Stimulated activated naive CD4-positive, alpha-beta T cell (primary cell): ENCODE data around the gene HNRNPH1.

ENCODE experiments used
- DNase-seq, 6 experiments: peaks; one replicate each; lab custom pipeline; 2025; lab: John Stamatoyannopoulos, UW

Gene HNRNPH1

GRCh38 chr5:179603308-179603707, 20.2 kb downstream of the HNRNPH1 start:
- no peak for DNase-seq

- DNase-seq: no peak
Observed at GRCh38 chr5:179601871-179602625, 21.4 kb downstream of the HNRNPH1 start.

DNA sequence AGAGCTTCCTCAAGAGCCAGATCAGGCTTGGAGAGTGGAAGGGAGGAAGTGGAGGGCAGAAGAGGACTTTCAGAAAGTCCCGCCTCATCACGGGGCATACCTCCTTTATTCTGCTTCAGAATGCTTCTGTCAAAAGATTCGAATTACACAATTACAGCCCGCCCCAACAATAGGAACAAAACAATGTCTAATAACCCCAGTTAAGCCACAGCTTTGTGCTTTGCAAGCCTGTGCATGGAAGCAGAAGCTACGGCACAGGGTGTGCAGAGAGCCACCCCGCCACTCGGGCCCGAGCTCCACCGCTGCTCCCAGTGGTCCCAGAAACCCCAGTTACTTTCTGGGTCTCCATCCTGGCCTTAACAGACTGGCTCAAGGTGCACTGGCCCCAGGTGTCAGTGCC, 23.5 kb downstream of the HNRNPH1 start:
- DNase-seq: no peak

GRCh38 chr5:179599566-179599965, 23.9 kb downstream of the HNRNPH1 start:
- DNase-seq: no peak

DNA sequence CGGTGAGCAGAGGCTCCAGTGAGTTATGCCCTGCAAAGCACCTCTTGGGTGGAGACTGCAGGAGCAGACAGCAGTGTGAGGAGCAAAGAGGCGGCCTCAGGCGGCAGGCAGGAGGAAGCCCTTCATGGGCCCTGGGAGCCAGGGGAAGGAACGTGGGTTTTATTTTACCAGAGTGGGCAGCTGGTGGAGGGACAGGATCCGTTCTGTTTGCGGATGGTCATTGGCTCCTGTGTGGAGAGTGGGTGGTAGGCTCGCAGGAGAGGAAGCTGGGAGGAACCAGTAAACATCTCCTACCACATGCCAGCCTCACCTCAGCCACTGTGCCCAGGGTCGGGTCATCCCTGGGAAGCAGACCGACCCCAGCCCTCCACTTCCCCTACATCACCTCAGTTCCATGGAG, 24.4 kb downstream of the HNRNPH1 start:
- DNase-seq: no peak

- no peak for DNase-seq
Observed at GRCh38 chr5:179596421-179596820, 27.1 kb downstream of the HNRNPH1 start.

GRCh38 chr5:179595916-179596315, 27.6 kb downstream of the HNRNPH1 start:
- no peak for DNase-seq

DNA sequence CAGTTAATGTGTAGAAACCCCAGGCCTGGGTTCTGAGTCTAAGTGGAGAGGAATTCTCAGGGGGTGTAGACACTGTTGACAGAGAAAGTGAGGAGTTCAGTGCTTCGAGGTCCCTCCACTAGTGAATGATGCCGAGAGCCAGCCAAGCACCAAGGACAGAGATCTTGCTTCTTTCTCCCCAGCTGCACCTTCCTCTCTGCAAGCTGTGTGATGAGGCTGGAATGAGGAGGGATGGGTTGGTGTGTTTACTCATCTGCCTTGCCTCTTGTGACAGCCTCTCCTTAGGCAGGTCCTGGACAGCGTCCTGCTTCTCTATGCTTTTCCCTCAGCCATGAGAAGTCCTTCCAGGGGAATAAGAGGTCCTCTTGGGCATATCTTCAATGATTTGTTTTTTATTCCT, 35.3 kb downstream of the HNRNPH1 start:
- DNase-seq: no peak

GRCh38 chr5:179585941-179586401, 37.5 kb downstream of the HNRNPH1 start:
- no peak for DNase-seq

DNA sequence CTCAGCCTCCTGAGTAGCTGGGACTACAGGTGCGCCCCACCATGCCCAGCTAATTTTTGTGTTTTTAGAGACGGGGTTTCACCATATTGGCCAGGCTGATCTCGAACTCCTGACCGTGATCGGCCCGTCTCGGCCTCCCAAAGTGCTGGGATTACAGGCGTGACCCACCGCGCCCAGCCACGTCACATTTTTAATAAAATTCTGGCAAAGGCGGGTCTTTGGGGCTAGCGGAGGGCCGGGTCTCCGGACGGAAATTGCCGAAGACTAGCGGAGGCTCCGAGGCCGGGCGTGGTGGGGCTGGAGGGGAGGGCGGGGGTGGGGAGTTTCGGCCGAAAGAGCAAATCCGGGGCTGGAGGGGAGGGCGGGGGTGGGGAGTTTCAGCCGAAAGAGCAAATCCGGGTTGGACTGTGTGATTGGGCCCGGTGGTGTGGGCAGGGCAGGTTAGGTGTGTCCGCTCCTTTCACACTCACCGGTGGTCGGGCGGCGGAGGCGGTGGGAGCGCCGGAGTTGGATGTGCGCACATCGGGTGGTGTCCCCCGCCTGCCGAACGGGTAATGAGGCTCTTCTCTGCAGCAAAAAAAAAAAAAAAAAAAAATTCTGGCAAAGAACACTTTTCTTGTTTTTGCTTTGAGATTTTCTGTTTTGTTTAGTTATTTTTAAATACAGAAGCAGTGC, 46.0 kb downstream of the HNRNPH1 start:
- no peak for DNase-seq

- DNase-seq: no peak
Observed at GRCh38 chr5:179572386-179572785, 51.1 kb downstream of the HNRNPH1 start.

DNA sequence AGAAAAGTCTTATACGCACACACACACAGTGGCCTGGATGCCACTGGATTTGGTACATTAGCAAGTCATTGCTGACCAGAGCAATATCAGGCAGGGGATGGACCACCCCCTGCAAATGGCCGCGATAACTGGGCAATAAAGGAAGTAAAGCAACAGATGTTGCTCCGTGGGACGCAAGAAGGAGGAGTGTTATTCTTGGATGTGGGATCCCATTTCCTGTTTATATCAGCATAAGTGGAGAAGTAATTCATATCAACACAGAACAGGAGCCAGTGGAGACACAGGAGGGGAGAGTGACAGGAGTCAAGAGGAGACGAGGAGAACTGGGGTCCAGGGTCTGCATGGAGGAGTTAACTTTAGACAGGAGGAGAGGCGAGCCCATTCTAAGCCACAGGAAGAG, 54.8 kb downstream of the HNRNPH1 start:
- DNase-seq: no peak

DNA sequence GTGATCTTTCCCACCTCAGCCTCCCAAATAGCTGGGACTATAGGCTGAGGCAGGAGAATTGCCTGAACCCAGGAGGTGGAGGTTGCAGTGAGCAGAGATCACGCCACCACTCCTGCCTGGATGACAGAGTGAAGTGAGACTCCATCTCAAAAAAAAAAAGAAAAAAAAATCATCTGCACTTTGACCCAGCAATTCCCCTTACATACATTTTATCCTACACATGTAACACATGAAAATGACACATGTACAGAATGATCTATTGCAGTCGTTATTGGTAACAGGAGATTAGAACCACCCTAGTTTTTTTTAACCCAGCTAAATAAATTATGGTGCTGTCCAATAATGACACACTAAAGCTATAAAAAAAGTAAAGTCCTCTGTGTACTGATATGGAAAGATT, 58.9 kb downstream of the HNRNPH1 start:
- DNase-seq: no peak
